GM12864 (cell line): ENCODE measurements around the gene SRP72.
A peak's percentile ranks its signal among the peaks of the same experiment; 100 is the strongest.

ENCODE experiments used
- DNase-seq: peaks from one replicate; pipeline ENCODE4 v3.0.0-alpha.2; 2011; ENCODE audit warnings: low read depth
- H3K4me3 ChIP-seq: 2 replicates; pipeline ENCODE4 v1.5.1; 2011; ENCODE audit warnings: mild to moderate bottlenecking, low read depth, low read length, control low read depth
- CTCF ChIP-seq: IDR thresholded peaks from 2 replicates; pipeline ENCODE4 v1.5.1; 2011; ENCODE audit warnings: low read depth, mild to moderate bottlenecking, moderate library complexity, low read length, control low read depth, inconsistent platforms; ENCODE audit errors: missing control alignments

Gene SRP72

DNA sequence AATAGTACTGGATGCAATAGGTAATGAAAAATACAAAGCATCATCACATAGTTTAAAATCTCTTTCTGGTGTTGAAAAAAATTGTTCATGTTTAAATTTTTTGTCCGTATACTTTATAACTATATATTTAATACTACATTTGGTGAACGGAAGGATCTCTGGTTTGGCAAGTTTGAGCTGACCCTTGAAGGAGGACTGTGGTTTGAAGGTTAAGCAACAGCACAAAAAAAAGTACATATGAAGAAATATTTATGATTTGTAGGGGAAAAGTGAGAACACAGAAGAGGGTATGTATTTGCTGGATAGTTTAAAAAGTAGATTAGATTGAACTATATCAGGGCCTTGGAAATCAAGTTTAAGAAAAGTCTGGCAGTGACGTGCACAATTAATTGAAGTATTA, 13.3 kb downstream of the SRP72 start:
- no peak overlapping the region for H3K4me3 ChIP-seq
- DNase-seq, result no peak
- TF ChIP-seq CTCF, result no peak

GRCh38 chr4:56496241-56496640, 28.8 kb downstream of the SRP72 start:
- no peak overlapping the region for H3K4me3 ChIP-seq
- no peak for DNase-seq
- TF ChIP-seq CTCF, result no peak

- no peak for DNase-seq
- peak within 1 kb of the TSS; percentile 27 for H3K4me3 ChIP-seq
Measured at GRCh38 chr4:56505269-56506130, 38.1 kb downstream of the SRP72 start, which contains the start of gene ARL9. TSS of gene ARL9 (plus strand) at chr4:56505791. CDS start at chr4:56505863, 72 bp downstream.

DNA sequence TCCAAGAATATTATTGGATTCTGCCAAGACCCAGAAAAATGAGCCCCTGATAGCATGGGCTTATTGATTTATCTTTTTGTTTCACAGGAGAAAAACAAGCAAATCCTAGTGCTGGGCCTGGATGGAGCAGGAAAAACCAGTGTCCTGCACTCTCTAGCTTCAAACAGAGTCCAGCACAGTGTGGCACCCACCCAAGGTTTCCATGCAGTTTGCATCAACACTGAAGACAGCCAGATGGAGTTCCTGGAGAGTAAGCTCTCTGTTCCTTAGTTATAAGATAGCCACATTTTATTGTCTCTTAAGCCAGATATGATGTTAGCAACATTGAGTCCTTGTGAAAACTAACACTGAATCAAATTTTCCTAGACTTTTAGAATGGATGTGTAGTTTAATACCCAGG, 43.7 kb downstream of the SRP72 start:
- DNase-seq, result no peak
- H3K4me3 ChIP-seq, result no peak overlapping the region
- TF ChIP-seq CTCF, result no peak

More at GRCh38 chr4:56505269-56506130, 38.1 kb downstream of the SRP72 start, which contains the start of gene ARL9:
- TF ChIP-seq CTCF, result no peak

DNA sequence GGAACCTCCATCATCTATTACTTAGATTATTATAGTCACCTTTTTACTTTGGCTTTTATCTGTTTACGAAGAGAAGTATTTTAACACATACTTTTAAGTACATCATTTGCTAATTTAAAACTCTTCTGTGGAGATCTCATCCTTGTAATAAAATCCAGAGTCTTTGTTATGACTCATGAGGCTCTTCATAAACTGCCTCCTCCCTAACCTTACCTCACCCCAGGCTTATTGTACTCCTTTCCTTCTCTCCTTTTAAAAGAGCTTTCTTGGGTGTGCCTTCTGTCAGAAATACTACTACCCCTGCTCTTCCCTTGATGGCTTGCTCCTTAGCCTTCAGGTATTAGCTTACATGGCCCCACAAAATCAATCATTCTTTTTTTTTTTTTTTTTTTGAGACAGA, 44.7 kb downstream of the SRP72 start:
- no peak for TF ChIP-seq CTCF
- DNase-seq, result no peak
- no peak overlapping the region for H3K4me3 ChIP-seq

- no peak for TF ChIP-seq CTCF
- DNase-seq, result no peak
- H3K4me3 ChIP-seq, result no peak overlapping the region
Measured at GRCh38 chr4:56513517-56513916, 46.1 kb downstream of the SRP72 start.
